Endothelial cell of umbilical vein (primary cell): Measurements from ENCODE around the gene SLC2A1.

Experiments used
- EZH2 ChIP-seq: IDR thresholded peaks from 2 replicates; pipeline ENCODE4 v1.6.1; 2012; ENCODE audit warnings: borderline replicate concordance, low read depth, mild to moderate bottlenecking, moderate library complexity, low read length, inconsistent platforms; ENCODE audit not compliant: severe bottlenecking
- POLR2A ChIP-seq: IDR thresholded peaks from 2 replicates; pipeline ENCODE4 v1.6.1; 2012; ENCODE audit warnings: low read depth, mild to moderate bottlenecking, control low read depth, low read length
- POLR2AphosphoS5 ChIP-seq: IDR thresholded peaks from 2 replicates; pipeline ENCODE4 v1.6.1; 2012; ENCODE audit warnings: low read depth, mild to moderate bottlenecking, control low read depth, low read length, moderate library complexity; ENCODE audit not compliant: insufficient read depth
- TF ChIP-seq, protein P1 (sequence below), 2 donors: IDR thresholded peaks; 1 replicate in 1 of 2; 2 replicates in 1 of 2; pipeline ENCODE4 v1.5.1; 2011; ENCODE audit warnings: low read length in 2 of 2, mild to moderate bottlenecking in 2 of 2, moderate library complexity in 2 of 2, control low read depth in 1 of 2, inconsistent platforms in 1 of 2, low read depth in 1 of 2; ENCODE audit not compliant: insufficient read depth in 1 of 2; ENCODE audit errors: extremely low read depth in 1 of 2
- TF ChIP-seq, protein P2 (sequence below): IDR thresholded peaks from 2 replicates; pipeline ENCODE4 v1.6.1; 2011; ENCODE audit not compliant: insufficient read depth, insufficient read length

DNA sequence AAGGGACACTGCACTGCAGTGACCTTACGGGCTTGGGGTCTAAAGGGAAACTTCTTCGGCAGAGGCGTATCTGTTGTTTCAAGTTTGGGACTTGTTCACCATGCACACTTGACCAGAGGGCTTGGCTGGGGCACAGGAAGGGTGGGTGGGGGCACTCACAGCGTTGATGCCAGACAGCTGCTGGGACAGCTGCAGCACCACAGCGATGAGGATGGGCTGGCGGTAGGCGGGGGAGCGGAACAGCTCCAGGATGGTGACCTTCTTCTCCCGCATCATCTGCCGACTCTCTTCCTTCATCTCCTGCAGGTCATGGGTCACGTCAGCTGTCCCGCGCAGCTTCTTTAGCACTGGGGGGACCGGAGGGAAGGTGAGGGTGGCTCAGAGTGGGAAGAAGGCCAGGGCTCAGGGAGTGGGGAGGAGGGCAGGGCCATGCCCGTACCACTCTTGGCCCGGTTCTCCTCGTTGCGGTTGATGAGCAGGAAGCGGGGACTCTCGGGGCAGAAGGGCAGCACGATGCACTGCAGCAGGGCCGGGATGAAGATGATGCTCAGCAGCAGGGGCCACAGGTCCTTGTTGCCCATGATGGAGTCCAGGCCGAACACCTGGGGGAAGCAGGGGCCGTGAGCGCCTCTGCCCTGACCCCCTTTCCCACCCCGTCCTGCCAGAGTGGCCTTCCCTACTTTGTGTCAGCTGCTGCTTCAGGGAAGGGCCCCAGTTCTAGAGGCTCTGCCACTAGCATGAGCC is 29.1 kb downstream of the SLC2A1 start:
- TF ChIP-seq, protein P1, sequence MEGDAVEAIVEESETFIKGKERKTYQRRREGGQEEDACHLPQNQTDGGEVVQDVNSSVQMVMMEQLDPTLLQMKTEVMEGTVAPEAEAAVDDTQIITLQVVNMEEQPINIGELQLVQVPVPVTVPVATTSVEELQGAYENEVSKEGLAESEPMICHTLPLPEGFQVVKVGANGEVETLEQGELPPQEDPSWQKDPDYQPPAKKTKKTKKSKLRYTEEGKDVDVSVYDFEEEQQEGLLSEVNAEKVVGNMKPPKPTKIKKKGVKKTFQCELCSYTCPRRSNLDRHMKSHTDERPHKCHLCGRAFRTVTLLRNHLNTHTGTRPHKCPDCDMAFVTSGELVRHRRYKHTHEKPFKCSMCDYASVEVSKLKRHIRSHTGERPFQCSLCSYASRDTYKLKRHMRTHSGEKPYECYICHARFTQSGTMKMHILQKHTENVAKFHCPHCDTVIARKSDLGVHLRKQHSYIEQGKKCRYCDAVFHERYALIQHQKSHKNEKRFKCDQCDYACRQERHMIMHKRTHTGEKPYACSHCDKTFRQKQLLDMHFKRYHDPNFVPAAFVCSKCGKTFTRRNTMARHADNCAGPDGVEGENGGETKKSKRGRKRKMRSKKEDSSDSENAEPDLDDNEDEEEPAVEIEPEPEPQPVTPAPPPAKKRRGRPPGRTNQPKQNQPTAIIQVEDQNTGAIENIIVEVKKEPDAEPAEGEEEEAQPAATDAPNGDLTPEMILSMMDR (IDR thresholded peaks at IDR 0.05; ENCODE audit: extremely low read depth in 1 of 2, insufficient read depth in 1 of 2, low read depth in 1 of 2, low read length in 2 of 2), result no peak
- TF ChIP-seq, protein P2, sequence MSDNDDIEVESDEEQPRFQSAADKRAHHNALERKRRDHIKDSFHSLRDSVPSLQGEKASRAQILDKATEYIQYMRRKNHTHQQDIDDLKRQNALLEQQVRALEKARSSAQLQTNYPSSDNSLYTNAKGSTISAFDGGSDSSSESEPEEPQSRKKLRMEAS, result no peak
- no peak for TF ChIP-seq POLR2A
- no peak for TF ChIP-seq POLR2AphosphoS5
- TF ChIP-seq EZH2, result no peak
